Central memory CD8-positive, alpha-beta T cell (primary cell): ENCODE results near the gene LETMD1.

Experiments used
- ATAC-seq: fragments of 150-1000 bp; cut with Tn5 transposase; replicated peaks from 2 replicates; pipeline ENCODE4 v1.10.0; 2022; ENCODE audit warnings: mild to moderate bottlenecking, moderate FRiP score, moderate number of reproducible peaks; ENCODE audit not compliant: poor library complexity, severe bottlenecking; ENCODE audit errors: extremely low read depth
- DNase-seq, 2 donors: peaks; one replicate each; pipeline ENCODE4 v3.0.0; 2021; ENCODE audit warnings: low spot score in 2 of 2
- H3K27ac Mint-ChIP-seq: one replicate; pipeline ENCODE4 v1.8.0; 2022; ENCODE audit warnings: low read depth, mild to moderate bottlenecking, moderate library complexity, mixed read lengths
- H3K27me3 Mint-ChIP-seq: one replicate; pipeline ENCODE4 v1.8.0; 2022; ENCODE audit warnings: mixed read lengths
- H3K36me3 Mint-ChIP-seq: one replicate; pipeline ENCODE4 v1.8.0; 2022; ENCODE audit warnings: mild to moderate bottlenecking, moderate library complexity, mixed read lengths; ENCODE audit not compliant: insufficient read depth
- H3K4me1 Mint-ChIP-seq: one replicate; pipeline ENCODE4 v1.8.0; 2022; ENCODE audit warnings: mixed read lengths
- H3K4me3 Mint-ChIP-seq: one replicate; pipeline ENCODE4 v1.8.0; 2022; ENCODE audit warnings: mild to moderate bottlenecking, moderate library complexity, mixed read lengths
- H3K9me3 Mint-ChIP-seq: one replicate; pipeline ENCODE4 v1.8.0; 2022; ENCODE audit warnings: mixed read lengths

LETMD1 gene

DNA sequence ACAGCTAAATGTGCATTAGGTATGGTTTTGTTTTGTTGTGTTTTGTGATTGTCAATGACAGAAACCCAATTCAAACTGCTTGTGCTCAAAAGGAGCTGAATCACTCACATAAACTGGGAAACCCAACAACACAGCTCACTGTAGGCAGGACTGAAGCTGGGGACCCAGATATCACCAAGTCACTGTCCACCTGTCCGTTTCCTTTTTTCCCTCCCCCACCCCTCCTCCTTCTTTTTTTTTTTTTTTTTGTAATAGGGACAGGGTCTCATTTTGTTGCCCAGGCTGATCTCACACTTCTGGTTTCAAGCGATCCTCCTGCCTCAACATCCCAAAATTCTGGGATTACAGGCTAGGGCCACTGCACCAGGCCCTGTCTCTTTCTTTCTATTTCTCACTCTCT lies 15.1 kb upstream of the LETMD1 start:
- H3K27ac Mint-ChIP-seq, result no peak overlapping the region
- no peaks in the 10 kb centered on the region for H3K9me3 Mint-ChIP-seq
- no peak for DNase-seq
- H3K27me3 Mint-ChIP-seq, result peaks cover 10% of the 10 kb centered on the region
- H3K4me3 Mint-ChIP-seq, result no peak overlapping the region
- H3K4me1 Mint-ChIP-seq, result no peaks in the 10 kb centered on the region
- ATAC-seq, result no peak
- H3K36me3 Mint-ChIP-seq, result no peaks in the 10 kb centered on the region

GRCh38 chr12:51033457-51034089 lies 14.6 kb upstream of the LETMD1 start:
- Mint-ChIP-seq H3K27me3 (peaks cover 7% of the 10 kb centered on the region), H3K4me1 (no peaks in the 10 kb centered on the region), H3K9me3 (no peaks in the 10 kb centered on the region), H3K36me3 (no peaks in the 10 kb centered on the region), H3K27ac (no peak overlapping the region), H3K4me3 (no peak overlapping the region)
- DNase-seq, result no peak
- ATAC-seq, result no peak

- DNase-seq (no peak), ATAC-seq (no peak)
- H3K4me3 Mint-ChIP-seq, result no peak overlapping the region
- H3K4me1 Mint-ChIP-seq, result no peaks in the 10 kb centered on the region
- H3K36me3 Mint-ChIP-seq, result no peaks in the 10 kb centered on the region
- H3K27ac Mint-ChIP-seq, result no peak overlapping the region
- H3K27me3 Mint-ChIP-seq, result no peaks in the 10 kb centered on the region
- no peaks in the 10 kb centered on the region for H3K9me3 Mint-ChIP-seq
These were observed 11.8 kb upstream of the LETMD1 start for GRCh38 chr12:51036279-51036678.

DNA sequence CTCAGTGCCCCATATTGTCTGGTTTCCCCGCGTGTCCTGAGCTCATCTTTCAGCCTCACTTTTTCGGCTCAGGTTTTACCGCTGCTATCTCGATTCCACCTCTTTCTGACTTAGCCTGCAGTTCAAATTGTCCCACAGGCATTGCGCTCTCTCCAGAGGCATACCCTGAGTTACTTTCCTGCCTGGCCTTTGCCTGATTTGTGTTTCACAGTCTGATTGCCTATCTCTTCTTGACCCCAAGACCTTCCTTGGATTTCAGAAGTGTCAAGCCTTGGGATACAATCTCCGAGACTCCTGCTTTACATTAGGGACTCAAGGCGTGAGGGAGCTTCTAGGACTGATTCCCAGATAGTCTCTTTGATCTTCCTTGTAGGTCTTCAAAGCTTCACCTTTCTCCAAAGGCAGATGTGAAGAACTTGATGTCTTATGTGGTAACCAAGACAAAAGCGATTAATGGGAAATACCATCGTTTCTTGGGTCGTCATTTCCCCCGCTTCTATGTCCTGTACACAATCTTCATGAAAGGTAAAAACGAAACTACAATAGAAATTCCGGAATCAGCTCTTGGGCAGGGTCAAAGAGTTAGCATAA lies 629 bp downstream of the LETMD1 start:
- Mint-ChIP-seq H3K27me3 (no peaks in the 10 kb centered on the region), H3K9me3 (no peaks in the 10 kb centered on the region), H3K36me3 (peaks cover 27% of the 10 kb centered on the region), H3K4me3 (peak overlapping the region; percentile 98), H3K27ac (peak overlapping the region; percentile 98), H3K4me1 (peaks cover 26% of the 10 kb centered on the region)
- DNase-seq, result no peak
- peak; percentile 6 for ATAC-seq

- Mint-ChIP-seq H3K27me3 (no peaks in the 10 kb centered on the region), H3K36me3 (peaks cover 31% of the 10 kb centered on the region), H3K9me3 (no peaks in the 10 kb centered on the region), H3K4me3 (peak overlapping the region; percentile 98), H3K4me1 (peaks cover 26% of the 10 kb centered on the region), H3K27ac (peak overlapping the region; percentile 98)
- ATAC-seq (no peak), DNase-seq (no peak)
These were observed 1.4 kb downstream of the LETMD1 start for GRCh38 chr12:51049525-51049924.

DNA sequence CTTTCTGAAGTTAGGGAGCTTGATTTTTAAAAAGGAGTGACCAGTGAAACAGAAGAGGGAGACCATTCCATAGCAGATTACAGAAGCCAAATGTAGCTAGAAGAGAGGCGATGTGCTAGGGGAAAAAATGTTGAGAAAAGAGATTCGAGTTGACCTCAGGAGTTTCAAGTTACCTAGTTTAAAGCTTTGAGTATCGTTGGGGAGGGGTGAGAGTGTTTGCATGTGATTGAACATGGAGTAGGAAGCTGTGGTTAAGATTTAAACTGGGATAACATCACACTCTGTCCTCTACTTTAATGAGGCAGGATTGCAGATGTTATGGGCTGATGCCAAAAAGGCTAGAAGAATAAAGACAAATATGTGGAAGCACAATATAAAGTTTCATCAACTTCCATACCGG lies 3.7 kb downstream of the LETMD1 start:
- no peak overlapping the region for H3K4me3 Mint-ChIP-seq
- peaks cover 26% of the 10 kb centered on the region for H3K4me1 Mint-ChIP-seq
- DNase-seq (no peak), ATAC-seq (no peak)
- H3K9me3 Mint-ChIP-seq, result no peaks in the 10 kb centered on the region
- H3K27ac Mint-ChIP-seq, result no peak overlapping the region
- no peaks in the 10 kb centered on the region for H3K27me3 Mint-ChIP-seq
- peaks cover 51% of the 10 kb centered on the region for H3K36me3 Mint-ChIP-seq

GRCh38 chr12:51055060-51055459 lies 6.9 kb downstream of the LETMD1 start:
- H3K9me3 Mint-ChIP-seq, result no peaks in the 10 kb centered on the region
- no peak overlapping the region for H3K4me3 Mint-ChIP-seq
- no peak for ATAC-seq
- no peak for DNase-seq
- peaks cover 59% of the 10 kb centered on the region for H3K36me3 Mint-ChIP-seq
- peaks cover 8% of the 10 kb centered on the region for H3K4me1 Mint-ChIP-seq
- no peaks in the 10 kb centered on the region for H3K27me3 Mint-ChIP-seq
- H3K27ac Mint-ChIP-seq, result no peak overlapping the region

DNA sequence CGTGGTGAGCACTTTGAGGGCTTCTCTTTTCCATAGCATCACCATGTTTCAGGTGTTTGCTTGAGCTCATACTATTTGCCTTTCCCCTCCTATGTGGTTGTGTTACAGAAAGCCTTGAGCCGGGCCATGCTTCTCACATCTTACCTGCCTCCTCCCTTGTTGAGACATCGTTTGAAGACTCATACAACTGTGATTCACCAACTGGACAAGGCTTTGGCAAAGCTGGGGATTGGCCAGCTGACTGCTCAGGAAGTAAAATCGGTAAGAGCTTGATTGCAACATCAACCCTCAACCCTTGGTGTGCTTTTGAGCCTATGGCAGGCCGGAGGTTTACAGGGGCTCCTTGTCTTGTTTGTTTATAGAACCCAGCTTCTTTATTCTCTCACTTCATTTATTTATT lies 8.1 kb downstream of the LETMD1 start:
- Mint-ChIP-seq H3K27ac (no peak overlapping the region), H3K27me3 (no peaks in the 10 kb centered on the region), H3K4me3 (no peak overlapping the region), H3K9me3 (no peaks in the 10 kb centered on the region), H3K36me3 (peaks cover 58% of the 10 kb centered on the region), H3K4me1 (peaks cover 11% of the 10 kb centered on the region)
- ATAC-seq, result no peak
- DNase-seq, result no peak

DNA sequence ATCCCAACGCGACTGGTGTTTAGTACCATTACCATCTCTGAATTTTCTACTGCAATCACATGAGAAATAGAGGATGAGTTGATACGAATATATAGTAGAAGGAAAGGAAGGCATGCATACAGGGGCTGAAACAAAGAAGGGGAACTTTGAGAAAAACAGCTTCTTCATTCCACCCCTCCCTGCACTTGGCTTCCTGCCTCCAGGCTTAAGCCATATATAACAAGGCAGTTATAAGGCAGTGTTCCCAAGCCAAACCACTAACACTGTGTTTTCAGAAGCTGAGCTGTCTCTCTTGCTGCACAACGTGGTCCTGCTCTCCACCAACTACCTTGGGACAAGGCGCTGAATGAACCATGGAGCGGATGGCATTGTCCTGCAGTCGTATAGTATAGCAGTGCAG lies 11.0 kb downstream of the LETMD1 start:
- H3K9me3 Mint-ChIP-seq, result no peaks in the 10 kb centered on the region
- no peak overlapping the region for H3K4me3 Mint-ChIP-seq
- ATAC-seq, result no peak
- no peaks in the 10 kb centered on the region for H3K27me3 Mint-ChIP-seq
- peaks cover 6% of the 10 kb centered on the region for H3K4me1 Mint-ChIP-seq
- H3K27ac Mint-ChIP-seq, result no peak overlapping the region
- no peak for DNase-seq
- H3K36me3 Mint-ChIP-seq, result peaks cover 58% of the 10 kb centered on the region

DNA sequence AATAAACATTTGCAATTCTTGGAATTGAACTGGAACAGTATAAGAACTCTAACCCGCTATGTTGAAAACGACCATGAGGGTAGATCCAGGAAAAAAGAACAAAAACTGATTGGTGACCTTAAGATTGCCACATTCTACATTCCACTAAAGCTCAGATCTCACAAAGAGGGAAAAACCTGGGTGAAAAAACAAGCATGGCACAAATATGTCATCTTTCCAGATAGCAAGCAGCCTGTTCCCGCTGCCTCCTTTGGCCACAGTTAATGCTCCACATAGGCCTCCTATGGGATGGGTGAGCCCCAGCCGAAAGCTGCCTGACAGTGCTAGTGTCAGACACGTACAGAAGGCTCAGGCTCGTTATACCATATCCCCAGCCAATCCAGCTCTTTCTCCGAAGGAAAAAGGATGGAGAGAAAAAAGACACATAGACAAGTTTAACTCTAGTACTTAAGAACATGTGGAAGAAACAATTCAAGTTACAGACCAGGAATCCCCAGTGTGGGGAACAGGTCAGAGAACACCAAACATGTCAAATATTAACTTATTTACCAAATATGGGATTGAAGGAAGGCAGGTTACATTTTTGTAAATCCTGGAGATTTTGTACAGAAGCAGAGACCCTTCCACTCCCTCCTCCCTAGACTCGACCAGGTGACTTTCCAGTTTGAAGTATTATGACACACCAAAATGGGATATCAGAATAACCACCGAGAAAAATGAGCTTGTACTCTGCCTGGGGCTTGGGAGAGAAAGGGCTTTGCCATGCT lies 14.7 kb downstream of the LETMD1 start:
- Mint-ChIP-seq H3K4me1 (peaks cover 6% of the 10 kb centered on the region), H3K36me3 (peaks cover 51% of the 10 kb centered on the region)
- ATAC-seq, result no peak

GRCh38 chr12:51065530-51065929 lies 17.4 kb downstream of the LETMD1 start:
- Mint-ChIP-seq H3K4me3 (no peak overlapping the region), H3K27me3 (no peaks in the 10 kb centered on the region), H3K9me3 (no peaks in the 10 kb centered on the region), H3K36me3 (peaks cover 47% of the 10 kb centered on the region), H3K4me1 (no peaks in the 10 kb centered on the region), H3K27ac (no peak overlapping the region)
- ATAC-seq (no peak), DNase-seq (no peak)

More for the DNA sequence above, 14.7 kb downstream of the LETMD1 start:
- no peak for DNase-seq
- no peak overlapping the region for H3K4me3 Mint-ChIP-seq
- no peaks in the 10 kb centered on the region for H3K27me3 Mint-ChIP-seq
- no peak overlapping the region for H3K27ac Mint-ChIP-seq
- no peaks in the 10 kb centered on the region for H3K9me3 Mint-ChIP-seq

DNA sequence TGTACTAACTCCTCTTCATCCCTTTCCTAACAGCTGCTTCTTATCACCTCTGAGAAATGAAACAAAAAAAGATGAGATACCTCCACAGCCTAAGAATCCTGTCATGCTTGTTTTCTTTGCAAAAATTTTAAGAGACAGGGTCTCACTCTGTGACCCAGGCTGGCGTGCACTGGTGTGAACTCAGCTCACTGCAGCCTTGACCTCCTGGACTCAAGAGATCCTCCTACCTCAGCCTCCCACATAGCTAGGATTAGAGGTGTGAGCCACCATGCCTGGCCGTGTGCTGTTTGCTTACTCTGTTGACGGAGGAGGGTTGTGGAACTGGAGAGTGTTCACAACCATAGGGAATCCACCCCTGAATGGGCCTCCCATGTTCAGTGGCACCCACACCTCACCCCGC lies 19.1 kb downstream of the LETMD1 start:
- DNase-seq (no peak), ATAC-seq (no peak)
- peaks cover 56% of the 10 kb centered on the region for H3K36me3 Mint-ChIP-seq
- H3K4me1 Mint-ChIP-seq, result no peaks in the 10 kb centered on the region
- no peak overlapping the region for H3K4me3 Mint-ChIP-seq
- no peaks in the 10 kb centered on the region for H3K27me3 Mint-ChIP-seq
- H3K27ac Mint-ChIP-seq, result no peak overlapping the region
- no peaks in the 10 kb centered on the region for H3K9me3 Mint-ChIP-seq

- no peak for ATAC-seq
- H3K4me1 Mint-ChIP-seq, result no peaks in the 10 kb centered on the region
- no peak overlapping the region for H3K4me3 Mint-ChIP-seq
- peaks cover 56% of the 10 kb centered on the region for H3K36me3 Mint-ChIP-seq
- no peaks in the 10 kb centered on the region for H3K9me3 Mint-ChIP-seq
- no peaks in the 10 kb centered on the region for H3K27me3 Mint-ChIP-seq
- no peak overlapping the region for H3K27ac Mint-ChIP-seq
- DNase-seq, result no peak
These were observed 19.6 kb downstream of the LETMD1 start for GRCh38 chr12:51067771-51068170.
